GM18867 (cell line): Measurements from ENCODE around the gene VN1R5.
"Not testable (repeated sequence)": the region's sequence is repeated elsewhere in the genome, so short reads cannot be mapped to it uniquely, and the experiment has no call there.

Experiments
- ATAC-seq: cut with Tn5 transposase; IDR thresholded peaks from one replicate; pipeline ENCODE4 v1.9.1; 2021; ENCODE audit warnings: mild to moderate bottlenecking, moderate library complexity; ENCODE audit not compliant: unreplicated experiment

VN1R5 gene

DNA sequence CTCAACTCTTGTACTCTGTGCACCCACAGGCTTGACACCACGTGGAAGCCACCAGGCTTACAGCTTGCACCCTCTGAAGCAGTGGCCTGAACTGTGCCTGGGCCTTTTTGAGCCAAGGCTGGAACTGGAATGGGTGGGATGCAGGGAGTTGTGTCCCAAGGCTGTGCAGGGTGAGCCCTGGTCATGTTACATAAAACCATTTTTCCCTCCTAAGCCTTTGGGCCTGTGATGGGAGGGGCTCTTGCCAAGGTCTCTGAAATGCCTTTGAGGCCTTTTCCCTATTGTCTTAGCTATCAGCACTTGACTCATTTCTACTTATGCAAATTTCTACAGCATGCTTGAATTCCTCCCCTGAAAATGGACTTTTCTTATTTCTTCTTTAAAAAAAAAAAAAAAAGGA lies 14.1 kb downstream of the VN1R5 start:
- no peak for ATAC-seq

DNA sequence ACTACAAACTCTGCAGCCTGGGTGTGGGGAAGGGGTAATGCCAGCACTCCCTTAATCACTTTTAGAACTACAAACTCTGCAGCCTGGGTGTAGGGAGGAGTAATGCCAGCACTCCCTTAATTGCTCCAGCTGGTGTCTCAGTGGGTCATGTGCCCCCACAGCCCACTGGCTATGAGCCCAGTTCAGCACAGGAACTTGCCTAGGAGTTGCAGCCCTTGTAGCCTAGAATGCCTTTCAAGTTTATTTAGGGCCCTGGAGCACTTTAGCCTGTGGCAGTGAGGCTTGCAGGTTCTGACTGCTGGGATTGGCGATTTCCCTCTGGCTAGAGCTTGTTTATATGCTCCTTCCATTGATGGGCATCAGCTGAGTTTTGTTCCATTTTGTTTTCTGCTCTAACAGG lies 17.1 kb downstream of the VN1R5 start:
- ATAC-seq, result no peak

DNA sequence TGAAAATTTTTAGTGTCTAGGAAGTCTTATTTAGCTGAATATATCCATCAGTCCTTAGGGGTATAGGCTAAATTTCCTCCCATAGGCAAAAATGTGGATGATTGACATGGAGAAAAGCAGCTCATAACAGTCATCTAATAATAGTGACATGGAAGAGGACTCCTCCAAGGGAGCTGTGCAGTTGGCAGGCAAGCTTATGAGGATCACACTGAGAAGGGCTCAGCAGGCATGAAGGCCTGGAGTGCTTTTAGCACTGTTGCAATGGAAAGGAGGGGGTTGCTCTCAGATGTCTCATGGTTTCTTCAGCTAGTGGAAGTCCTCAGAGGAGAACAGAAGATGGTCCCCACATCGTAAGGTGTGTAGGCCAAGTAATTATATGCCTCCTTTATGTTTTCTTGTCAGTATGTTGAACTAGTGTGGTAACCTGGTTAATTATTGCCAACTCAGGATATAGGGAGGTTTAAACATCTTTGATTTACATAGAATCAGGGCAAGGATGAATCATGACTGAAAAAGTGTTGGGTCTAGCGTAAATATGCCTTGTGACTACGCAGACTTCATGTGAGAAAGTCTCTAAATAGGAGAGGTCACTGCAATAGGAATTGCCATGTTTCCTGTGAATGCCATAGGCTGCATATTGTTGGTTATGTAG lies 18.9 kb downstream of the VN1R5 start:
- ATAC-seq, result no peak

DNA sequence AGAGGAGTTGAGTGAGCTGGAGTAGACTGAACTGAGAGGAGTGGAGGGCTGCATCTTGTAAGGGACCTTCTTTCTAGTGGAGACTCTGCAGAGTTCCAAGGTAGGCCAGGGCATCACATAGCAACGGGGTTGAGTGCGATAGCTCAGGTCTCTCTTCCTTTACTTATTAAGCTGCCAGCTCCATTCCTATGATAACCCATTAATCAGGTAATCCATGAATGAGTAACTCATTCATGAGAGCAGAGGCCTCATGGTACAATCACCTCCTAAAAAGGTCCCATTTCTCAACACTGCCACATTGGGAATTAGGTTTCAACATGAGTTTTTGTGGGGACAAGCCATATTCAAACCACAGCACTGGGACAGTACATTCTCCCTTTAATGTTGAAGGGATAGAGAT lies 21.3 kb downstream of the VN1R5 start:
- no peak for ATAC-seq

DNA sequence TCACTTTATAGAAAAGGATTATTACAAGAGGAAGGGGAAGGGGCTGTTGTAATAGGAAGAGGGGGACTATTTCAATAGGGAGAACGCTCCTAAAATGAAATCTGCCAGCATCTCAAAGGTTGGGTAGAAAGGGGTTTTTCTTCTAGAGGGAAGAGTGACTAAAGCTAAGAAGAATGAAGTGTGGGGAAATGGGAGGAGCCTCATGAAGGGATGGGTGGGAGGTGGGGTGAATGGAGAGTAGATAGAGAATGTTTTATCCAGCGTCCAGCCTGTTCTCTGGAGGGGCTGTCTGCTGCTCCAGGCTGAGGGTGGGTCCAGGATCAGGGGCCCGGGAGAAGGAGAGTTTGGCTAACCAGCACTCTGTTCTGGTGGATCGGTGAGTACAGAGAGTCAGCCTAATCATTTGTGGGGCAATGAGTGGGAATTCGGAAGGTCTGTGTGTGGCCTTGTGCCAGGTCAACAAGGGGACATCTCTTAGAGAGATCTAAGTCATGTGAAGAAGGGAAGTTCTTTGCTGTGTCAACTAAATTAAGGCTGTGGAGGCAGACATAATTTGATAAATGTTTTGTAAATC lies 25.2 kb downstream of the VN1R5 start:
- ATAC-seq, result no peak

DNA sequence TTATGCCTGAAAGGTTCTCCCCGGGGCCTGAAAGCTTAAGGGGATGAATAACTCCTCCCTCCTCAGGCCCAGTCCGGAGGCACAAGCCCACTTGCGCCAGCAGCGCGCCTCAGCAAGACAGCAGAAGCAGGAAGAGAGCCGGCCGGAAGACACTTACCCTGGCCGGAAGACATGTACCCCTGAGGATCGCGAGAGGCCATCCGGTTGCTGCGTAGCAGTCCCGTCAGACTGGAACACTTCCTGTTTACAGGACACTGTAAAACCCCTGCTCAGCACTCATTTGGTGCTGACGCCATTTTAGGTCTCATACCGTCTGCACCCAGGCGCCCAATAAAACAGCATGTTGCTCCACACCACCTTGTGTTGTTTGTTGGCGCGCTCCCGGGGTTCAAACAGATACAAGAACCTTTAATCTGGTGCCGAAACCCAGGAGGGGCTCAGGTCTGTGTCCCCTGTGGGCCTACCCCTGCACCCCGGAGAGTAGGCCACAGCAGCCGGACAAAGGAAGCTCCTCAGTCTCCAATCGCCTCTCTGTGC lies 30.3 kb downstream of the VN1R5 start:
- no peak for ATAC-seq

DNA sequence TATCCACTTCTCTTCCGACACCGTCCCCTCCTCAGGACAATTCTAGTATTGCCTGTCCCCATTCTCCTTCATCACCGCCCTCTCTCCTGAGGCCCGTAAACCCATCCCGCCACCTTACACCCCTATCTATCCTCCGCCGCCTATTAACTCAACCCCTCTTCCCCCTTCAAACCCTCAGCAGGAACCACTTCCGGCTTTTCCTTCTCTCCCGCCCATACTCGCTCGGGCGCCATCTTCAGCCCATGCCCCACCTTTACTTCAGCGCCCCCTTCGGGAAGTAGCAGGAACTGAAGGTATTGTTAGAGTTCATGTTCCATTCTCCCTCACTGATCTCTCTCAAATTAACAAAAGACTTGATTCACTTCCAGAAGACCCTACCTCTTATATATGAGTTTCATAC lies 31.6 kb downstream of the VN1R5 start:
- ATAC-seq, result no peak

DNA sequence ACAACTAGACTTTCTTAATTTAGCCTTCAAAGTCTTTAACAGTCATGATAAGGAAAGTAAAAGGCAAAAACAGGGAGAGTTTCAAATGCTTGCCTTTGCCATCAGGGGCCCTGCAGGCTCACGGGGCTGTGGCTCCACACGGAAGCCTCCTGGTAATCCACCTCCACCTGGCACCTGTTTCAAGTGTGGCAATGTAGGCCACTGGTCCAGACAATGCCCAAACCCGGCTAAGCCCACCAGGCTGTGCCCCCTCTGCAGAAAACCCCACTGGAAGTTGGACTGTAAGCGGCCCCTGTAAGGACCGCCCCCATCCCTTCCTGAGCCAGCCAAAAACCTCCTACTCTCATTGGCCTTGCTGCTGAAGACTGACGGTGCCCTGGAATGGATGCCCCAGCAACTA lies 32.5 kb downstream of the VN1R5 start:
- no peak for ATAC-seq

DNA sequence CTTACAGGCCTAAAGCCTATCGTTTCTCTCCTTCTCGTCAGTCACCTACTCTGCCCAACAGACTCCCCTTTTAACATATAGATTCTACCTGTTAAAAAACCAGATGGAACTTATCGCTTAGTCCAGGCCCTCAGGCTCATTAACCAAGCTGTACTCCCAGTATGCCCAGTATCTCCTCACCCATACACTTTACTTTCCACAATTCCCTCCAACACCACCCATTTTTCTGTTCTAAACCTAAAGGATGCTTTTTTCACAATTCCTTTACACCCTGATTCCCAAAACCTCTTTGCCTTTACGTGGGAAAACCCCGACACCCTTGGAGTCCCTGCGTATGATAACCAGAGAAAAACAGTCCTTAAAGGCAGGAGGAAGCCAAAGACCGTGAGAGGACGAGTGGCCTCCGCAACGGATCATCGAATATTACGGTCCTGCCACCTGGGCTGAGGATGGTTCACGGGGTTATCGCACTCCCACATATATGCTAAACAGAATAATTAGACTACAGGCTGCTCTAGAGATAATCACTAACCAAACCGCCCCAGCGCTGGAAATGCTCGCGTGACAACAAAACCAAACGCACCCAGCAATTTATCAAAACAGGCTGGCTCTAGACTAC lies 33.5 kb downstream of the VN1R5 start:
- ATAC-seq, result not testable (repeated sequence)

DNA sequence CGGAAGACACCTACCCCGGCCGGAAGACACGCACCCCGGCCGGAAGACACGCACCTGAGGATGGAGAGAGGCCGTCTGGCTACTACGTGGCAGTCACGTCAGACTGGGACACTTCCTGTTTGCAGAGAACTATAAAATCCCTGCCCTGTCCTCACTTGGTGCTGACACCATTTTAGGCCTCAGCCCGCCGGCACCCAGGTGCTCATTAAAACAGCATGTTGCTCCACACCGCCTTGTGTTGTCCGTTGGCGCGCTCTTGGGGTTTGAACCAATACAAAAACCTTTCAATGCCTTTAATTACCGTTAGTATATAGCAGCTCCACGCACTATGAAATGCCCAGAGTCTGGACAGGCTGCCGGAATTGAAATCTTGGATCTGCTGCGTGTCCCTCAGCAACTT lies 34.7 kb downstream of the VN1R5 start:
- ATAC-seq, result no peak

DNA sequence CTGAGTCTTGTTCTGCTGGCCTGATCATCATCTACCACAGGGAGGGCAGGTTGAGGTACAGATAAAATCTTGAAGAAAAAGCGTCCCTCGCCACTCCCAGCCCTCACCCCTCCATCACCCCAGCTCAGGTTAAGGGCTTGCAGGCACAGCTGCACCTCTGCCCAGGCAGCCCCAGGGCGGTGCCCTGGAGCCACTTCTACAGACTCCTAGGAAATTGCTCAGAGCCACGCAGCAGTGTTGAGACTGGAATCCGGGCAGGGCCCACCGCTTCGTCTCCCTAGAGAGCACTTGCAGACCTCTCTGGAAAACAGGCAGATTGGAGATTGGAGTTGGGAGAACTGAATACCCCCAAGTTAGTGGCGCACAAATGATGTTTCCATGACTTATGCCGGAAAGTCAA lies 35.3 kb downstream of the VN1R5 start:
- no peak for ATAC-seq

DNA sequence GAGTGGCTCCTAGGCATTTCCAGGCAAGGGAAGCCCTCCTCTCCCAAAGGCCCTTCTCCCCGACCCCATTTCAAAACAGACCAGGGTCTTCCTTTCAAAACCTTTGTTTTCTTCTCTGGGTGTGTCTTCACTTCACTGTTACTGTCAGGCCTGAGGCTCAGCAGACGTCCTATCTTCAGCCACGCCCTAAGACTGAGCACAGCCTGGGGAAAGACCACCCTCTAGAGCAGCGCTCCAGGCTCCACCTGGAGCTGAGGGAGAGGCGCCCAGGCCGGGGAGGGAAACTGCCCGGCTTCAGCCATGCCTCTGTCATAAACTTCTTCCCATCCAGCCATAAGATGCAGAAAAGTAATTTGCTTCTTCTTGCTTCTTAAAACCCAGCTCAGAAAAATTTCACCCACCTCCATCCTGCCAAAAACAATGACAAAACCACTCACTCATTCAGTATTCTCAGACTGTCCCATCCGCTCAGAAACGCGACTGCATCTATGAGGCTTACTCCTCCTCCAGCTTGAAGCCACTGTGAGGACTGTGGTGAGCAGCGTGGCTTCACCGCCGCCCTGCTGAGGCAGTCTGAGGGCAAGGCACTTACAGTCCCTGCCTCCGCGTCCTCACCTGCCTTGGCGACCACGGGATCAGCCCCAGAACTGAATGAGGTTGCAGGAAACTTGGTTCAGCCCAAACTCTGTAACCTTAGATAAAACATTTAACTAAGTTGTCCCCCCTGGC lies 36.1 kb downstream of the VN1R5 start:
- no peak for ATAC-seq

DNA sequence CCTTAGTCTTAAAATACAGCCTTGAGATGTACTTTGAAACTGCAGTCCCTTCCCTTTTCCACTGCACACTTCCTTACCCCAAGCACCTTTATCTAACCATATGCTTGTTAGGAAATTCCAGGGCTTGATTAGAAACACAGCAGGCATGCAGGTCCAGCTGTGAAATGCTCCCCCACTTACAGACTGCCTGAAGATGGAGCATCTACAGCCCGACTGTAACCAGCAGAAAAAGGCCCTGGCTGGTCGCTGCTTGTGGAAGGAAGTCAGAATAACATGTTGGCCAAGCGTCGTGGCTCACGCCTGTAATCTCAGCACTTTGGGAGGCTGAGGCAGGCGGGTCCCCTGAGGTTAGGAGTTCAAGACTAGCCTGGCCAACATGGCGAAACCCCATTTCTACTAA lies 37.2 kb downstream of the VN1R5 start:
- ATAC-seq, result no peak

DNA sequence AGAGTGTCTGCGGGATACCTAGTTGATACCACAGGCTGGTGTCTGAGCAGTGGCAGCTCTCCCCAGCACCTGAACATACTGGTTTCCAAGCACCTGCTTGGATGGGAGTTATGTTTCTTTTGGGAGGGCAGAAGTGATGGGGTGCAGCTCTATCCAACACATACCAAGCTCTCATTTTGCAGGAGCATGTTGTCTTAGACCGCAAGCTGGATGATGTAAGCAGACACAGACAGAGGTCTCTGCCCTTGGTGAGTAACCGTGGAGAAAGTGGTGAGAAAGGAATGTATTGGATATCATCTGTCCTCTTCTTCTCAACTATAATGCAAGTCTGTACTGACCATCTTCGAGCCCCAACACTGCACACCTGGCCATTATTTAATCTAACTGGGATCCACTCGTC lies 38.4 kb downstream of the VN1R5 start:
- ATAC-seq, result no peak

DNA sequence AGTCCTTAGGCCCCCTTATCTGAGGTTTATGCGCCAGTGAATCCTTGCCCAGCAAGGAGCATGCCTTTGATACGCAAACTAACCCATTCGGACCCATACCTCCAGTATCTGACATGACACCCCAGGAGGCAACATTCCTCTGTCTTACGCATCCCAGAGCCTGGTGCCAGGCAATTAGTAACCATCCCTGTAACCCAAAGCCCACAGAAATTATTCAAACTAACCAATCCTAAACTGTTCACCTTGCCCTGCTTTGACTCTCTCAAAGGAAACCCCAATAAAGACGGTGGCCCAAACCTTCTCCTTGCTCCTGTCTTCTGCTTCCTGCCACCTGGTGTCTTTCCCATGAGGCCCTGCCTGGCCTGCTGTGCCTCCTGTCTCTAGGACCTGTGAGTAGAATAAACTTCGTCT lies 39.4 kb downstream of the VN1R5 start:
- no peak for ATAC-seq

DNA sequence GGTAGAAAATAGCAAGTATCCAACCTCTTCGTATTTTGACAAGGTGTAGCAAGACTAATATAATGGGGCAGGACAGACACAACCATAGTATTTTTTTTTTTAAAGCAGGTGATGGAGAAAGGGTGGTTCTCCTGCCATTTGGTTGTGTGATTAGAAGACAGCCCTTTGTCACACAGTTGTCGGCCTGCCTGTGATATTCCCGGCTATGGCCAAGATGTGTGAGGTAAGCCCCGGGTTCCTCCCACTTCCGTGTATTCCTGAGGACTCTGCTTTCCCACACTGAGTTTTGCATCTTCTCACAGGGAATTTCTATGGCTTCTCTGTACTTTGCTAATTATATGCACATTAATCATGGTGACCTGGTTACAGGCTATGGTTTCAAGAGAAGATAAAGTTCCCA lies 39.9 kb downstream of the VN1R5 start:
- no peak for ATAC-seq

DNA sequence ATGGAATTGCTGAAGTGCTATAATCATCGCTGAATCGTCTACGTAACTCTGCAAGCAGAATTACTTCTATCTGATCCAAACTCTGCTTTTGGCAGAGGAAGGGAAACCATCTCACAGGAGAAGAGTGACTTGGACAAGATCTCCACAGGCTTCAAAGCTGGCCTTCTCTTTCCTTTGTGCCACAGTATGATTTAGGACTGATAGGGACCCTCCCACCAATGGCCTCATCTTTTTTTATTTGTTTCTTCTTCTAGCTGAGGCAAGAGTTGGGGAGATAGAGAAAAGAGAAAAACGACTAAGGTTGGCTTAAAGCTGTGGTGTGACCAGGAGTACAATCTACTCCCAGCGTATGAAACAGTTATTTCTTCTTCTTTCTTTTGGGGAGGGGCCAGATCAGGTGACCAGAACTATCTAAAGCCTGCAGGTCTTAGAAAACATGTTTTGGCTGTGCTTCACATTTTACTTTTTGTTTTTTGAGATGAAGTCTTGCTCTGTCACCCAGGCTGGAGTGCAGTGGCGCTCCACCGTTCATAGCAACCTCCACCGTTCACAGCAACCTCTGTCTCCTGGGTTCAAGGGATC lies 40.8 kb downstream of the VN1R5 start:
- no peak for ATAC-seq

DNA sequence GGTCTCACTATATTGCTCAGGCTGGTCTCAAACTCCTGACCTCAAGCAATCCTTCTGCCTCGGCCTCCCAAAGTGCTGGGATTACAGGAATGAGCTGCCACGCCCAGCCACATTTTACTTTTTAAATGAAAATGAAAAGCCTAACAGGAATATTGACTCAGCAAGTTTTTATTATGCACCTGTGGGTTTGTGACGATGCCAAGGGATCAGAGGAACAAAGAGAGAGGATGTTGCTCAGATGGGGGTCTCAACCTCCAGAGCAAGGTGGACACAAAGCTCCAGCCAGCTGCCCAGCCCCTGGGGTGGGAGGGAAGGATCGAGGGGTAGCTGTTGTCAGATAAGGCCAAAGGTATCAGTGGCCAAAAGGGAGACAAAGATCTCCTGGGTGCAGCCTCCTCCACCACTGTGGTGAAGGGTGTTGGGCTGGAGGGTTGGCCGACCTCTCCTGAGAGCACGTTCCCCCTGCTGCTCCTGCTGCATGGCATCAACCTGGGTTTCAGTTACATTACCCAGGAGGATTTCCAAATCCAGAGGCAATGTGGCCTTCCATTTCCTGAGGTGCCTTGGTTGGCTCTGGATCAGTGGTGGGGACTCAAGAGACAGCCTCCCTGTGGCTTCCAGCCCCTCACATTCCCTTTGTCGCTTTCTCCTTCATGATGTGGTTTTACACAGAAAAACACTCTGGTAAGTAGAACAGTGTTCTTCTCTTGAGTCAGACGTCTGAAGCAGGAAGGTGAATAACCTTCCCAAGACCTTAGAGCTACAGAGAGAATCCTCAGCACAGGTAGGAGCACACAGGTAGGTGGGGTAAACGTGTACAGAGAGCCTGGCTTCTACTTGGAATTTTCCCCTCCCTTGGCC lies 41.6 kb downstream of the VN1R5 start:
- ATAC-seq, result no peak

DNA sequence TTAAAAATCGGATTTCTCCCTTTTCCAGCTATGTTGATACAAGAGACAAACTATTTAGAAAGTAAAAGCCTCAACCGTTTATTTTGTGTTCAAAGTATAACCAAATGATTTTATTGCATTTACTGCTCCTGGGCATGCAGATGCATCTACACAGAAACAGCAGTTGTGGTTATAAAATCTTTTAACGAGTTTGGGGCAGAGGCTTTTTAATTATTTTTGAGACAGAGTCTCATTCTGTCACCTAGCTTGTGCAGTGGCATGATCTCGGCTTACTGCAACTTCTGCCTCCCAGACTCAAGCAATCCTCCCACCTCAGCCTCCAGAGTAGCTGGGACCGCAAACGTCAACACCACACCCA lies 42.2 kb downstream of the VN1R5 start:
- no peak for ATAC-seq

DNA sequence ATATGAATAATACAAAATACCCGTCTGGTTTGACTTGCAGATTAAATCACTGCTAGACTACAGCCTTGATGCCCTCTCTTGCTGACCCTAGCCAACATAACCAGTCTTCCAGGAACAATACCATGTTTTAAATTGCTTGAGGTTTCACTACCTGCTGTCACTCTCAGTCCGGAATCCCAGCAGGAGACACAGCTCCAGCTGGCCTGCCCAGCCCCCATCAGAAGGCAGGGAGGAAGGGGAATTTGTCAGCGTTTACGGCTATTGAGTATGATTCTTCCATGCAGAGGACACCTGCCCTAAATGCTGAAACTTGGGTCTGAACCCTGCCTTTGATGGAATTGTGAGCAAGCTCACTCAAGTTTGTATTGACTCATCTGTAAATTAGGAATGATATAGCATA lies 42.8 kb downstream of the VN1R5 start:
- ATAC-seq, result no peak
